T-helper 1 cell treated with Interleukin-12 subunit alpha and Interleukin-12 subunit beta and Interleukin-4 antibody, amounts not matched to agents 30 ng/mL and 1 ng/mL, for 36 hours (primary cell): ENCODE results near the gene COG4. TPM values are rescaled to one million over a fixed set of nuclear protein-coding genes. Genes with fewer than 3 reads are reported as not detected.

ENCODE experiments used
- intact Hi-C: fragments of 100-400 bp; cut with micrococcal nuclease; formaldehyde crosslinking; loops from one replicate; pipeline ENCODE4 v1.15.1; 2024
- total RNA-seq: library from RNA; stranded (reverse); gene quantifications from 2 replicates; pipeline ENCODE4 v1.2.3, GENCODE V29; 2022

Gene COG4
- total RNA-seq, 1 donor from 2014 or later, result 55.8 TPM

DNA sequence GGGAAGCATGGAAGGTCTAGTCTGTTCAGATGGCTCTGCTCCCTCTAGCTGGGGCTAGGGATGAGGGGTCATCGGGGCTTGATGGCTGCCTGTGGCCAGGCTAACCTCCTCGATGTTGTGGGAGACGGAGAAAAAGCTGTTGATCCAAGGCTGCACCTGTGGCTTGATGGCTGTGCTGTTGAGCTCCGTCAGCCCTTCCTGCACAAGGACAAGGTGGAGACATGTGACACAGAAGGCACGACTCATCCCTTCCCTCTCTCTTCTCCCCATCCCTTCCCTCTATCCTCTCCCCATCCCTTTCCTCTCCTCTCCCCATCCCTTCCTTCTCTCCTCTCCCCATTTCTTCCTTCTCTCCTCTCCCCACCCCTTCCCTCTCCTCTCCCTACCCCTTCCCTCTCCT is 40.7 kb downstream of the COG4 start:
- intact Hi-C loops, result no loop called here

DNA sequence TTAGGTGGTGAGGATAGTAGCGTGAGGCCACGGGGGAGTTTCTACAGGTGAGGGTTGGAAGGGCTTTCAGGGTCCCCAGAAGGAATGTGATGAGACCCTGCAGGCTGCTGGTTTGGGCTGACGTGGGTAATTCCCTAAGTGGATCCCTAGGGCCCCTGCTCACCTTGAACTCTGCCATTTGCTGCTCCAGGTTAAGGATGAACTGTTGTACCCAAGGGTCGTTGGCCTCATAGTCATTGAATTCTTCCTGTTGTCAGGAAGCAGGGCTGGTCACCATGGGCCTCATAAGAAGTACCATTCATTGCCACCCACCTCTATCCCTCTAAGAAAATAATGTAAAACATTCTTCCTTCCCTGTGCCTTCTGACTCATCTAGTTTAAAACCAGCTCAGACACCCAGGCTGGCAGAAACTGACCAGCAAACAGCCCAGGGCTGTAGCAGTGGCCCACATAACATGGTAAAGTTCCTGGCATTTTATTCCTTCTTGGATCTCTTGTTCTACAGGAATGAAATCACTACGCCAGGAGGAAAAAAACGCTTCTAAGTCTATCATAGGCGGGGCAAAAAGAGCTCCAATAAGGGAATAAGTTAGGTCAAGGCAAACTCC is 41.3 kb downstream of the COG4 start:
- intact Hi-C loops, result no loop called here

DNA sequence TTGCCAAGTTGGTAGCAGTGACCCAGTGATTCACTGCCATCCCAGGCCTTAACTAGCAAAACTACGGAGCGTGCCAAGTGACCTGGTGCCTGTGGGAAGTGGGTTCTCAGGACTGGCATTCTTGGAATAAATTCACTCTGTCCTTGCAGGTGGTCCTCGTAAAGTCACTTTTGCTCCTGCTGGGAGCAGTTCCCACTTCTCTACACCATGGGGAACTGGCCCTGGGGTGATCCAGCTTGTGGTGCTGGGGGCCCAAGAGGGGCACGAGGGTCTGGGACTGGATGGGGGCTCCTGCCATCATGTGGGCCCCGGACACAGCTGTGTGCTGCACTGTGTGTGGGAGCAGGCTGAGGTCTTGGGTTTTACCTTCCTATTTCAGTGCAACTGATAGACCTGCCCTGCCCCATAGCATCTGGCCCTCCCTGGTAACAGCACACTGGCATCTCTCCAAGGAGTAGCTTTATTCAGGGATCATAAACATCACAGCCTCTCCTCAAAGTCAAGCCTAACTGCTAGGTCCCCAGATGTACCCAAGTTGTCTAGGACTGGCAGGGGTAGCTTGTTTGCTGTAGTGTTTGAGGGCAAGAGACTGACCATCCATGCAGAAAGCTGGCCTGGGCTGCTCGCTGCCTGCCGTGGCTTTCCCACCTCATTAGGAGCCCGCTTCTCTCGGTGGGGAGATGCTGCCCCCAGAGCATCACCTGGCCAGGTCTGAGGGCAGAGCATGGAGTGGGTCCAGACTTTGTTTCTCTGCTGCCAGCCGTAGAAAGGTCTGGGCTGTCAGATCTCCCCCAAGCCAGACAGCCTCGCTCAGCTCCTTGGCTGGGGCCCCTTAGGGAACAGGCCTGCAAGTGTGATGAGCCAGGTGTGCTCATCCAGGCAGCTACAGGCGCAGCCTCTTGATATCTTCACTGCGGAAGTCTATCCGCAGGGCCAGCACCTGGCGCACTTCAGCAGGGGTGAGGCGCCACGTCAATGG is 42.9 kb downstream of the COG4 start:
- intact Hi-C loops, result no loop called here

DNA sequence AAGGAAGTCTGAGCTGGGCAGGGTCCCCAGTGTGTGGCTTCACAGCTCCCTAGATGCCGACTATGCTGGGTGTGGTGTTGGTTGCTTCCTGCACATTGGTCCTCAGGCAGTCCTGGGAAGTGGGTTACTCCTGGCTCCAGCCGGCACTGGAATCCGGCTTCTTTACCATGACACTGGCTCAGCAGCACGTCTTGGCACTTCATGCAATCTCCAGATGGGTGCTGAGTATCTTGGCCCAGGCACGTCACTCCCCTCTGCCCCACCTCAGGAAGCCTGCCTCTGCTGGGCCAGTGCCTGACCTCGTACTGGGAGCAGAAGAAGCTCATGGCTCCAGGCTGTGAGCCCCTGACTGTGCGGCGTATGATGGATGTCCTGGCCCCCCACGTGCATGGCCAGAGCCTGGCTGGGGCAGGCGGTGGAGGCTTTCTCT is 44.4 kb downstream of the COG4 start:
- intact Hi-C loops, result no loop called here

DNA sequence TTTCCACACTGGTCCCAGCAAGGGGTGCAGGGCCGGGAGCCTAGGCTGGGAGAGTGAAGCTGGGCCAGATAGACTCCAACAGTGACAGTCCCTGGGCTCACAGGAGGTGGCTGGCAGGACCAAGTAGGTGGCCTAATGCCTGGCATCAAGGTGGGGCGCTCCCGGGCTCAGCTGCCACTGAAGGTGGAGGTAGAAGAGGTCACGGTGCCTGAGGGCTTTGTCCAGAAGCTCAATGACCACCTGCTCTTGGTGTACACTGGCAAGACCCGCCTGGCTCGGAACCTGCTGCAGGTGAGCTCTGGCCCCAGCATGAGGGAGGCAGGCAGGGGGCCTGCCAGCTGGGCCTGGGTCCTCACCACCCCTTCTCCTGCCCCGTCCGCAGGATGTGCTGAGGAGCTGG is 45.2 kb downstream of the COG4 start:
- intact Hi-C loops, result no loop called here

DNA sequence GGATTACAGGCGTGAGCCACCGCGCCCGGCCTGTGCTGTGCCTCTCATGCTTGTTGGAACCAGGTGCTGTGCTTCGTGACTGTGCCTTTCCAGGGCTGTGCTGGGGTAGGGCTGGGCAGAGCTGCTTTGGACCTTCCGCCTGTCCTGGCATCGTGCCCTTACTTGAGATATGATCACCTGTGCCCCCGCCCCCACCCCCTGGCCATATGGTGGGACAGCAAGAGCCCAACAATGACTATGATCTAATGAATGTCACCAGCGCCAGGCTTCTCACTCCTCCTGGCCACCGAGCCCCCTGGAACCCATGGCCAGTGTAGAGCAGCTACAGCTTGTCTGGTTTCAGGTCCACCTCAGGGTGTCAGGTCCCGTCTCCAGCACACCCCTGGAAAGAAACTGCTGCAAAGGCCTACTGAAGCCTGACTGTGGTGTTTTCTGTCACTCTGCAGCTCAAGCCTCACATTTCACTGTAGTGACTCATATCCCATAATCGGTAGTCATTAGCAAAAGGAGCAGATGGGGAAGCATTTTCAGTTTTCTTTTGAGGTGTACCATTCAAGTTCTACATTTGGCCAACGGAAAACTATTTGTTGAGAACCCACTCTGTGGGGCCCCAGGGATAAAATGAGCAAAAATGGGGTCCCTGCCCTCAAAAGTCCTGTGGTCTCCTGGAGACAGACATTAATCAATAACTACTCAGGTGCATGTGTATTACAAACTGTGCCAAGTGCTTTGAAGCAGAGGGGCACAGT is 46.9 kb downstream of the COG4 start:
- intact Hi-C loops, result loop anchor here (1.0 to 2.0 kb wide), 5 partner anchors 22 to 96 kb away; partner anchors contain the start of genes COG4, FCSK, SF3B3 and ST3GAL2

DNA sequence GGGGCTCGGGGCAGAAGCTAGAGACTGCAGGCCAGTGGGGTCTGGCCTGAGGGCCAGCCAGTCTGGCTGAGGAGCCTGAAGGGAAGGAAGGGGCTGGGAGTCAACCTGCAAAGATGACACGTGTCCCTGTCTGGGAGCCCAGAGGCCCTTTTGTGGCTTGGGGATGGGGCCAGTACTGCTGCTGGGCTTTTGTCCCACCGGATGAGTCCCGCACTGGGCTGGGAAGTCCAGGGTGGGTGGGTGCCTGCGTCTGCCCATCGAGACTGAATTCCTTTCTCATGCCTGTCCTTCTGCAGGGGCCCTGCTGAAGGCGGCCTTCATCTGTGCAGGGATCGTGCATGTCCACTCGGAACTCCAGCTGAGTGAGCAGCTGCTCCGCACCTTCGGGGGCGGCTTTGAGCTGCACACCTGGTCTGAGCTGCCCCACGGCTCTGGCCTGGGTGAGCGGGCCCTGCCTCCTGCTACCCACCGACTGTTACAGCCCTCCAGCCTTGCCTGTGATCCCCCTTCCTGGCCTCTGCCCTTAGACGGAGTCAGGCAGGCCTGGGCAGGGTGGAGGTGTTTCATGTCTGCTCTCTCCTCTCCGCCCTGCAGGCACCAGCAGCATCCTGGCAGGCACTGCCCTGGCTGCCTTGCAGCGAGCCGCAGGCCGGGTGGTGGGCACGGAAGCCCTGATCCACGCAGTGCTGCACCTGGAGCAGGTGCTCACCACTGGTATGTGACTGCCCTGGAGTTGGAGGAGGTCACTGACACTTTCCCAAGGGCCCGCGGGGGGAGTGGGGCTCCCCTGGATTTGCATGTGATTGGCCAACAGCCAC is 48.1 kb downstream of the COG4 start:
- intact Hi-C loops, result no loop called here

DNA sequence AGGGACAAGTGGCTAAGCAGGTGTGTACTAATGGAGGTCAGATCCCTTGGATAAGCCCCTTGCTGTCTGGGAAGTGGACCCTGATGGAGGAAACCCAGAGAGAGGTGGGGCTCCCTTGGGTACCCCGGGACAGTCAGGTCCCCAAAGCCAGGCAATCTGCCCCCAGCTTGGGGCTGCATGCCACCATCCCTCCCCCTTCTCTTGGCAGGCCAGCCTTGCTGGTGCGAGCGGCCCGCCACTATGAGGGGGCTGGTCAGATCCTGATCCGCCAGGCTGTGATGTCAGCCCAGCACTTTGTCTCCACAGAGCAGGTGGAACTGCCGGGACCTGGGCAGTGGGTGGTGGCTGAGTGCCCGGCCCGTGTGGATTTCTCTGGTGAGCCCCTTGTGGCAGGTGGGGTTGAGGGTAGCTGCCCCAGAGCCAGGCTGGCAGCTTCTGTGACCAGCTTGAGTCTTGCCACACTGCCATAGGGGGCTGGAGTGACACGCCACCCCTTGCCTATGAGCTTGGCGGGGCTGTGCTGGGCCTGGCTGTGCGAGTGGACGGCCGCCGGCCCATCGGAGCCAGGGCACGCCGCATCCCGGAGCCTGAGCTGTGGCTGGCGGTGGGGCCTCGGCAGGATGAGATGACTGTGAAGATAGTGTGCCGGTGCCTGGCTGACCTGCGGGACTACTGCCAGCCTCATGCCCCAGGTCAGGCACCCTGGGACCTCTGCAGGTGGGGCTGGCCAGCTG is 48.9 kb downstream of the COG4 start:
- intact Hi-C loops, result no loop called here

DNA sequence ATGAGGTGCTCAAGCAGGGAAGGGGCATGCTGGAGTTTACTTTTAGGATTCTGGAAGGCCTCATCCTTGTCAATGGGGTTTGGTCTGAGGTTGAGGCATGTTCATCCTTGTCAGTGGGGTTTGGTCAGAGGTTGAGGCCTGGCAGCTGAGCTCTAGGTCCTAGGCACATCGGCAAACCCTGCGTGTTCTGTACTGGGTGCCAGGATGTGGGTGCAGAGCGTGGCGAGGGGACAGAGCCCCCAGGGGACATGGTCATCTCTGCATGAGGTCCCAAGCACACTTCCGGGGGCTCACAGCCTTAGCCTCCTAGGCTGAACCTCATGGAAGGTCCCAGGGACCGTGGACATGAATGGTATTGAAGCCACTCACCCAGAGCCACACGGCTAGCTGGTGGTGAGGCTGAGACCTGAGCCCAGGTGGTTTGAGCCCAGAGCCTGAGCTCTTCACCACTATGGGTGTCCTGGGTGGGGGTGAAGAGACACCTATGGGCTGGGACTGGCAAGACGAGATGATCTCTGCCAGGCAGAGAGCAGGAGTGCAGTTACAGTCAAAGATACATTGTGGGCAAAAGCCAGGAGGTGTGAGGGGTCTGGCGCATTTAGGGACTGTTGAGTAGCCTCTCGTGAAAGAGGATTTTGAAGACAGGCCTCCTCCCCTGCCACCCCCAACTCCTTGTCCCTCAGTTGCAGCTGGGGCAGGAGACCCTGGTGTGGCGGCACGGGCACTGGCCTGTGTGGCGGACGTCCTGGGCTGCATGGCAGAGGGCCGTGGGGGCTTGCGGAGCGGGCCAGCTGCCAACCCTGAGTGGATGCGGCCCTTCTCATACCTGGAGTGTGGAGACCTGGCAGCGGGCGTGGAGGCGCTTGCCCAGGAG is 49.7 kb downstream of the COG4 start:
- intact Hi-C loops, result no loop called here

DNA sequence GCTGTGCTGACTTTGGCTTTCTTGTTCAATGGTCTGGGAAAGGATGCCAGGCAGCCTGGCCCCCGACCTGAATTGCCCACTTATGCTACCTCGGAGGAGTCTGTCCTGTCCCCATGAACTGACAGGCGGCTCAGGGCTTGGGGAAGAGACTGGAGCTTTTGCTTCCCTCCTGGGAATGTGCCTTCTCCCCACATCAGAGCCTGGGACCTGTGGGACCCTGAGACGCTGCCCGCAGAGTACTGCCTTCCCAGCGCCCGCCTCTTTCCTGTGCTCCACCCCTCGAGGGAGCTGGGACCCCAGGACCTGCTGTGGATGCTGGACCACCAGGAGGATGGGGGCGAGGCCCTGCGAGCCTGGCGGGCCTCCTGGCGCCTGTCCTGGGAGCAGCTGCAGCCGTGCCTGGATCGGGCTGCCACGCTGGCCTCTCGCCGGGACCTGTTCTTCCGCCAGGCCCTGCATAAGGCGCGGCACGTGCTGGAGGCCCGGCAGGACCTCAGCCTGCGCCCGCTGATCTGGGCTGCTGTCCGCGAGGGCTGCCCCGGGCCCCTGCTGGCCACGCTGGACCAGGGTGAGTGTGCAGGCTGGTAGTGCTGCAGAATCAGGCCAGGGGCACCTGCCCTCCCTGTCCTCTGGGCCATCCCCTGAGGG is 50.4 kb downstream of the COG4 start:
- intact Hi-C loops, result no loop called here

DNA sequence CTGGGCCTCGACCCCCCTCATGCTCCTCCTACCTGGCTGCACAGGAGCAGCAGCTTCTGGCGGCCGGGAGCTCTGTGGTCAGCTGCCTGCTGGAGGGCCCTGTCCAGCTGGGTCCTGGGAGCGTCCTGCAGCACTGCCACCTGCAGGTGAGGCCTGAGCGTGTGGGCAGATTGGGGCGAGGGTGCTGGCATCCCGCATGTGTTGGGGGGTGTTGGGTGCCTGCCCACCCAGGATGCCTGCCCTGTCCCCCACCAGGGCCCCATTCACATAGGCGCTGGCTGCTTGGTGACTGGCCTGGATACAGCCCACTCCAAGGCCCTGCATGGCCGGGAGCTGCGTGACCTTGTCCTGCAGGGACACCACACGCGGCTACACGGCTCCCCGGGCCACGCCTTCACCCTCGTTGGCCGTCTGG is 52.4 kb downstream of the COG4 start:
- intact Hi-C loops, result no loop called here

DNA sequence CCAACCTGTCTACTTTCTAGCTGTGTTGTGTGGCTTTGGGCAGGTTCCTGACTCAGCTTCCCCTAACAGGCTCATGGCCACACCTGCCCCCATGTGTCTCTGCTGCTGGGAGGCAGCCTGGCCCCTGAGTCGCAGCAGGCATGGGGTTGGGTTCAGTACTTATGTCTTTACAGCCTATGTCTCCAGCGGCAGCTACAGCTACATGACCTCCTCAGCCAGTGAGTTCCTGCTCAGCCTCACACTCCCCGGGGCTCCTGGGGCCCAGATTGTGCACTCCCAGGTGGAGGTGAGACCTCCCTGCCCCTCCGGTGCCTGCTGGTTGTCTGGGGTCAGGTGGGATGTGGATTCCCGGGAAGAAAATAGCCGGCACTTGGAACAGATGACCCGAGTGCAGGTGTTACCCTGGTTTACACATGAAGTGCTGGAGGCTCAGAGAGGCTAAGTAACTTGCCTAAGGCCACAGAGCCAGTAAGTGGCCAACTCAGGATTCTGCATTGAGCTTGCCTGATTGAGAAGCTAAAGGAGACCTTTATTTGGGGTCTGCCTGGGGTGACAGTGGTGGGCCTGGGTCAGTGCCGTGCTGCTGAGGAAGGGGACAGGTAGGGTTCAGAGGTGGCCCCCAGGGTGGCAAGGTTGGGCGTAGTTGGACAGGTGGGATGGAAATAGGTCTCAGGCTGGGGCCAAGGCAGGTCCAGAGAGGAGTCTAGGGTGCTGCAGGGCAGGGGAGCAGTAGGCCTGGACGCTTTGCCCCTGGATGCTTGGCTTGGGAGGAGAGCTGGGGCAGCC is 53.0 kb downstream of the COG4 start:
- intact Hi-C loops, result no loop called here

DNA sequence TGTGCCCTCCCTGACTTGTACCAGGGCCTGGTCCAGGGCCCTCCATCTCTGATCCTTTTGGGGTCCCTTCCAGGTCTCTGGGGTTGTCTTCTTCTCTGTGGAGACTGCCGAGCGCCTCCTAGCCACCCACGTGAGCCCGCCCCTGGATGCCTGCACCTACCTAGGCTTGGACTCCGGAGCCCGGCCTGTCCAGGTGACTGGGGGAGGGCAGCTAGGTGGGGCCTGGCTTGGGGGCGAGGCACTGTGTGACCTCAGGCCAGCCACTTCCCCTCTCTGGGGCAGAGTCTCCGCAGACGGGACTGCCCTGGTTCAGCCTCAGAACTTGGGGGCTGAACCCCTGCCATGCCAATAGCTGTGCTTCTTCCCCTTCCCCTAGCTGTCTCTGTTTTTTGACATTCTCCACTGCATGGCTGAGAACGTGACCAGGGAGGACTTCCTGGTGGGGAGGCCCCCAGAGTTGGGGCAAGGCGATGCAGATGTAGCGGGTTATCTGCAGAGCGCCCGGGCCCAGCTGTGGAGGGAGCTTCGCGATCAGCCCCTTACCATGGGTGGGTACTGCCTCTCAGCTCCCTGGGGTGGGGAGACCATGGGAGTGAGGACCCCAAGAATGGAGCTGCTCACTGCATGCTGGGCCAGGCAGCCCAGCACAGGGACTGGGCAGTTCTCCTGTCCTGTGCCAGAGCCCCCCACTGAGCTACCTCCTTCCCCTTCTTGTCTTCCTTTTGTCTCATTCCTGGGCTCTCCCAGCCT is 54.4 kb downstream of the COG4 start:
- intact Hi-C loops, result no loop called here

DNA sequence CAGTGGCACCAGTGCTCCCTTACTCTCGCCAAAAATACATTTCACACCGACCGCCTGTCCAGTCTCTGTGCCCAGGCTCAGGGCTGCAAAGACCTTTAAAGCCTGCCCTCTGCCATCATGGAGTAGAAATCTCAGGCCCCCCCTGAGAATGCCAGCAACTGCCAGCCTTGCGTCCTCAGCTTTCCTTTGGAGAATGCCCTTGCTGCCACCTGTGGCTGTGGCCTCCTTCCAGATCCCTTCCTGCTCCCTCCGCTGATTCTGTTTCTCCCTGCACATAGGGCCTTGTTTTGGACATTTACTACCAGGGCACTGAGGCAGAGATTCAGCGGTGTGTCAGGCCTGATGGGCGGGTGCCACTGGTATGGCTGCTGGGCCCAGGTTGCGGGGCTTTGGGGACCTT is 55.7 kb downstream of the COG4 start:
- intact Hi-C loops, result no loop called here

DNA sequence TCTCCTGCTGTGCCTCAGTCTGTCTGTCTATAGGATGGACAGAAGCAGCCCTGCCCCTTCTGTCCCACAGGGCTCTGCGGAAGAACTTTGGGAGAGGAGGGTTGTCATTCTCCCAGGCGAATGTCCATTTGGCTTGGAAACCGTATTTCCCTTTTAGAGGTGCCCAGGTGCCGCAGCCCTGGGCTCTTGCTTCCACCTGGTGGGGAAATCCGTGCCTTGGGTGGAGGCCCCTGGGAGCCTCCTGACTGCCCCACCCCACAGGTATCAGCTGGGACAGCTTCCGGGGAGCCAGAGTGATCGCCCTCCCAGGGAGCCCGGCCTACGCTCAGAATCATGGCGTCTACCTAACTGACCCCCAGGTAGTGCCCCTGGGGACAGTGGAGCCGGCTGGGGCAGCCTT is 56.2 kb downstream of the COG4 start:
- intact Hi-C loops, result no loop called here

DNA sequence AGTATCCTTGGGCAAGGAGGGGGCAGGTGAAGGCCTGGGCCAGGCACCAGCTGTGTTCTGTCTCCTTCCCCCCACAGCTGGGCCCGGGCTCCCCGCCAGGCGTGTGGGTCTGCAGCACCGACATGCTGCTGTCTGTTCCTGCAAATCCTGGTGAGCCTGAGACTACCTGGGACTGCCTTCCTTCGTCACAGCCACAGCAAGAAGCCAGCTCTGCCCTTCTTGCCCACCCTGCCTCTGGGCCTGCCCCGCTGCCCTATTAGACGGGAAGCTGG is 56.6 kb downstream of the COG4 start:
- intact Hi-C loops, result no loop called here

DNA sequence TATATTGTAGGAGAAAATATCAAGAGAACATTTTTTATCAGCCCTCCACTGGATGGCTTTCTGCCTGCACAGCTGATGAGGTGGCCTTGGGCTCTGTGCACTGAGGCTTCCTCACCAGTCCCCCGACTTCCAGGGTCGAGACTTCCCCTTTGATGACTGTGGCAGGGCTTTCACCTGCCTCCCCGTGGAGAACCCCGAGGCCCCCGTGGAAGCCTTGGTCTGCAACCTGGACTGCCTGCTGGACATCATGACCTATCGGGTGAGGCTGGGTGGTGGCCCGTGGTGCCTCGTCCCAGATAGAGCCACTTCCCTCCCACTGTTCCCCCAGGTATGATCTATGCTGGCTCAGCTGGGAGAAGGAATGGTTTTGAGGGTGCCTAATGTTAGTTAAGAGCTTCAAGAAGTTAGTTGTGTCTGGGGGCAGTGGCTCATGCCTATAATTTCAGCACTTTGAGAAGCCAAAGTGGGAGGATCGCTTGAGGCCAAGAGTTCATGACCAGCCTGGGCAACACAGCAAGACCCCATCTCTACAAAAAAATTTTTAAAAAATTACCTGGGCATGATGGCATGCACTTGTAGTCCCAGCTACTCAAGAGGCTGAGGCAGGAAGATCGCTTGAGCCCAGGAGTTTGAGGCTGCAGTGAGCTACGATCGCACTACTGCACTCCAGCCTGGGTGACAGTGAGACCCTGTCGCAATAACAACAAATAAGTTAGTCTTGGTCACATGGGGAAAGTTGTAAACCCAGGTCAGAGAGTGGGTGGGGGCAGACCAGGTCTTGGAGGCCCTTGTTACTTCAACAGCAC is 57.2 kb downstream of the COG4 start:
- intact Hi-C loops, result no loop called here
